ENCODE data around the gene KRTAP4-1. TPM values are rescaled to one million over a fixed set of nuclear protein-coding genes. Genes with fewer than 3 reads are reported as not detected.
"Not testable (repeated sequence)": the region's sequence is repeated elsewhere in the genome, so short reads cannot be mapped to it uniquely, and the experiment has no call there.

KRTAP4-1 gene
- total RNA-seq = not detected

GRCh38 chr17:41184480-41184961 lies at the start of gene KRTAP4-1:
Gene KRTAP4-1, minus strand, starts transcription at chr17:41184911. Its CDS starts 57 bp downstream, at chr17:41184854.
- no peak for TF ChIP-seq POLR2AphosphoS5 (IDR thresholded peaks at IDR 0.05)
- TF ChIP-seq POLR2A (IDR thresholded peaks at IDR 0.05) = no peak
- no peak for TF ChIP-seq CTCF (IDR thresholded peaks at IDR 0.05)
- Histone ChIP-seq H3K4me1 (replicated peaks) (no peaks in the 10 kb centered on the region), H3K27me3 (replicated peaks; ENCODE audit: insufficient read depth) (no peaks in the 10 kb centered on the region), H3K27ac (no peak within 1 kb of the TSS), H3K36me3 (no peaks in the 10 kb centered on the region), H3K4me3 (no peak within 1 kb of the TSS), H3K9me3 (no peaks in the 10 kb centered on the region)
- WGBS = 77% methylated on average over 9 of the region's 9 CpGs
- intact Hi-C loops (cut with DNase I) = no loop called here
- DNase-seq (ENCODE audit: low spot score) = no peak

GRCh38 chr17:41232399-41233105 lies 47.8 kb upstream of the KRTAP4-1 start, which contains the start of gene KRTAP9-3:
Gene KRTAP9-3, plus strand, starts transcription at chr17:41232449. Its CDS starts 53 bp downstream, at chr17:41232502.
- H3K4me1 ChIP-seq (replicated peaks); H3K9me3 ChIP-seq; H3K36me3 ChIP-seq; DNase-seq (ENCODE audit: low spot score); H3K27me3 ChIP-seq (replicated peaks; ENCODE audit: insufficient read depth); intact Hi-C loops (cut with DNase I); H3K27ac ChIP-seq; H3K4me3 ChIP-seq: not testable (repeated sequence)
- WGBS = 100% methylated on average over 1 of the region's 1 CpG

- no peak for TF ChIP-seq POLR2A (IDR thresholded peaks at IDR 0.05)
- no peaks in the 10 kb centered on the region for H3K9me3 ChIP-seq
- intact Hi-C loops (cut with DNase I) = no loop called here
- H3K36me3 ChIP-seq = no peaks in the 10 kb centered on the region
- WGBS = 88% methylated on average over 6 of the region's 6 CpGs
- no peaks in the 10 kb centered on the region for H3K4me1 ChIP-seq (replicated peaks)
- H3K27me3 ChIP-seq (replicated peaks; ENCODE audit: insufficient read depth) = no peaks in the 10 kb centered on the region
- H3K27ac ChIP-seq = no peak overlapping the region
- no peak overlapping the region for H3K4me3 ChIP-seq
- no peak for DNase-seq (ENCODE audit: low spot score)
Measured at GRCh38 chr17:41231731-41232130, 47.0 kb upstream of the KRTAP4-1 start.

- no peaks in the 10 kb centered on the region for H3K4me1 ChIP-seq (replicated peaks)
- no peak overlapping the region for H3K4me3 ChIP-seq
- DNase-seq (ENCODE audit: low spot score) = no peak
- H3K27me3 ChIP-seq (replicated peaks; ENCODE audit: insufficient read depth) = no peaks in the 10 kb centered on the region
- no peaks in the 10 kb centered on the region for H3K9me3 ChIP-seq
- H3K27ac ChIP-seq = no peak overlapping the region
- no peaks in the 10 kb centered on the region for H3K36me3 ChIP-seq
- TF ChIP-seq POLR2AphosphoS5 (IDR thresholded peaks at IDR 0.05) (no peak), CTCF (IDR thresholded peaks at IDR 0.05) (no peak)
- intact Hi-C loops (cut with DNase I) = no loop called here
Measured at GRCh38 chr17:41230094-41230493, 45.4 kb upstream of the KRTAP4-1 start.

GRCh38 chr17:41226598-41227095 lies 41.9 kb upstream of the KRTAP4-1 start, which contains the start of gene KRTAP9-2:
Gene KRTAP9-2, plus strand, starts transcription at chr17:41226648. Its CDS starts 7 bp downstream, at chr17:41226655.
- H3K27ac ChIP-seq; H3K36me3 ChIP-seq; DNase-seq (ENCODE audit: low spot score); H3K9me3 ChIP-seq; H3K4me3 ChIP-seq; H3K4me1 ChIP-seq (replicated peaks); intact Hi-C loops (cut with DNase I); H3K27me3 ChIP-seq (replicated peaks; ENCODE audit: insufficient read depth): not testable (repeated sequence)
- WGBS = 77% methylated on average over 3 of the region's 4 CpGs

GRCh38 chr17:41226051-41226450 lies 41.3 kb upstream of the KRTAP4-1 start:
- Histone ChIP-seq H3K4me1 (replicated peaks) (no peaks in the 10 kb centered on the region), H3K27me3 (replicated peaks; ENCODE audit: insufficient read depth) (no peaks in the 10 kb centered on the region), H3K36me3 (no peaks in the 10 kb centered on the region), H3K4me3 (no peak overlapping the region), H3K9me3 (no peaks in the 10 kb centered on the region), H3K27ac (no peak overlapping the region)
- 91% methylated on average over 6 of the region's 6 CpGs for WGBS
- no peak for DNase-seq (ENCODE audit: low spot score)
- intact Hi-C loops (cut with DNase I) = no loop called here
- TF ChIP-seq POLR2AphosphoS5 (IDR thresholded peaks at IDR 0.05) (no peak), POLR2A (IDR thresholded peaks at IDR 0.05) (no peak), CTCF (IDR thresholded peaks at IDR 0.05) (no peak)

Data from prostate gland (tissue), 2 donors.